Right kidney (tissue), 9 donors: ENCODE data around the gene NDUFB5.

Source experiments
- DNase-seq: peaks from one replicate; pipeline ENCODE4 v3.0.0-alpha.2; 2016
- long read RNA-seq, 8 donors: transcript quantifications; one replicate each; lab custom pipeline, GENCODE V29; 2026

The NDUFB5 gene
- long read RNA-seq, donor 1, full-length matches to known transcripts: 130 of 196 reads
- long read RNA-seq, donor 1, partial matches to known transcripts: 66 of 196 reads
- long read RNA-seq, donor 1, other reads (novel, unspliced or antisense): 0 of 196 reads
- long read RNA-seq, donor 2, full-length matches to known transcripts: 64 of 98 reads
- long read RNA-seq, donor 2, partial matches to known transcripts: 34 of 98 reads
- long read RNA-seq, donor 2, other reads (novel, unspliced or antisense): 0 of 98 reads
- long read RNA-seq, donor 3, full-length matches to known transcripts: 46 of 46 reads
- long read RNA-seq, donor 3, partial matches to known transcripts: 0 of 46 reads
- long read RNA-seq, donor 3, other reads (novel, unspliced or antisense): 0 of 46 reads
- long read RNA-seq, donor 4, full-length matches to known transcripts: 59 of 71 reads
- long read RNA-seq, donor 4, partial matches to known transcripts: 12 of 71 reads
- long read RNA-seq, donor 4, other reads (novel, unspliced or antisense): 0 of 71 reads
- long read RNA-seq, donor 5, full-length matches to known transcripts: 72 of 89 reads
- long read RNA-seq, donor 5, partial matches to known transcripts: 17 of 89 reads
- long read RNA-seq, donor 5, other reads (novel, unspliced or antisense): 0 of 89 reads
- long read RNA-seq, donor 6, full-length matches to known transcripts: 63 of 108 reads
- long read RNA-seq, donor 6, partial matches to known transcripts: 45 of 108 reads
- long read RNA-seq, donor 6, other reads (novel, unspliced or antisense): 0 of 108 reads
- long read RNA-seq, donor 7, full-length matches to known transcripts: 105 of 147 reads
- long read RNA-seq, donor 7, partial matches to known transcripts: 42 of 147 reads
- long read RNA-seq, donor 7, other reads (novel, unspliced or antisense): 0 of 147 reads
- long read RNA-seq, donor 8, full-length matches to known transcripts: 75 of 80 reads
- long read RNA-seq, donor 8, partial matches to known transcripts: 5 of 80 reads
- long read RNA-seq, donor 8, other reads (novel, unspliced or antisense): 0 of 80 reads

DNA sequence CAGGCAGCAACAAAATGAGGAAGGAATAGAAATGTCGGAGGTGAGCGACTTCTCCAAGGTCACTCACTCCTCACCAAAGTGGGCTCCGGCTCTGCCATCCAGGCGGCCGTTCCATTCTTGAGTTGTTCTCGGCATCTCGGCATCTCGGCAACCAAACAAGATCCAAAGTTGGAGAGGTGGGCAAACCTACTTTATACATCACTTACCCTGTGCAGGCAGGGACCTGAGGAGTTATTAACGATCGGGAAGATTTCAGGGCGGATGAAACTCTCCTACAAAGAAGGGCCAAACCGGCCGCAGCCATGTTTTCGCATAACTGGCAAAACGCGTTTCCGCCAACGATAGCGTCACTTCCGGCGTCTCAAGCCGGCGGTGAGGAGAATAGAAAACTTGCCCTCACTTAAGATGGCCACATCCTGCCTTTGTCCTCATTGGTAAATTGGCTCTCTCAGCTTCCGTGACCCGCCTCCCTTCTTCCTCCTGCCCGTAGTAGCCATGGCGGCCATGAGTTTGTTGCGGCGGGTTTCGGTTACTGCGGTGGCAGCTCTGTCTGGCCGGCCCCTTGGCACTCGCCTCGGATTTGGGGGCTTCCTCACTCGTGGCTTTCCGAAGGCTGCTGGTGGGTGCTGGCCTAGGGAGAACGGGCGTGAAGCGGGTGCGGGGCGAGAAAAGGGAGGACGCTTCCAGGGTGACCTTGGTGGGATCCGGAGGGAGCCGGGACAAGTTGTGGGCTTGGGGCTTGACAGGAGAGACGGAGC lies at the start of gene NDUFB5, which contains the start of gene MRPL47:
TSS of gene NDUFB5 (plus strand) at position 474 of the 758 bp plus-strand sequence. CDS start at position 496, 22 bp downstream.
TSS of gene MRPL47 (minus strand) at position 318 of the 758 bp plus-strand sequence. CDS start at position 304, 14 bp downstream.
- peak; percentile 89 for DNase-seq

GRCh38 chr3:179558742-179559364 lies 45.7 kb upstream of the NDUFB5 start:
- peak; percentile 18 for DNase-seq

GRCh38 chr3:179560791-179561190 lies 43.8 kb upstream of the NDUFB5 start:
- DNase-seq: no peak

GRCh38 chr3:179562591-179563270 lies 41.9 kb upstream of the NDUFB5 start, which contains the start of gene ACTL6A:
Gene ACTL6A, plus strand, starts transcription at chr3:179562926. Its CDS starts 167 bp downstream, at chr3:179563093.
- DNase-seq: peak; percentile 99

DNA sequence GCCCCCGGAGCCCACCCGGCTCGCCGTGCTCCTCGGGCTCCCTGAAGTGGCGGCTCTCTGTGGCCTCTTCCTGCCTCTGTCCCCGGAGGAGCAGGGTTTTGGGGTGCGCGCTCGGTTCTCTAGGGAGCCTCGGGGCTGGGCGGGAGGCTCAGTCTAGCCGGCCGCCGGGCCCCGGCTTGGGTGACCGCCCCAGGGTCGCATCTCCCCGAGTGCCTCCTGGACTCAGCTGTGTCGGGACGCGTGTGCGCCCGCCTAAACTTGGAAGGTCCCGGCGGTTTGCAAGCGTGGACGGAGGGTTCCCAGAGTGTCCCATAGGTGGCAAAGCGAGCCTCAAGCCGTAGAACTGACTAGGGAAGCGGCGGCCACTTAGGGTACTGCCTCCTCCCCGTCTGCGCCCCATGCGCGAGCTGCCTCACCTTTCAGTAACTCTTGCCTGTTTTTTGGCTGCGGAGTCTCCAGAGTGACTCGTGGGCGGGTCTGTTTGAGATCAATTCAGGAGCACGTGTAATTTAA lies 41.3 kb upstream of the NDUFB5 start:
- DNase-seq: peak; percentile 87

DNA sequence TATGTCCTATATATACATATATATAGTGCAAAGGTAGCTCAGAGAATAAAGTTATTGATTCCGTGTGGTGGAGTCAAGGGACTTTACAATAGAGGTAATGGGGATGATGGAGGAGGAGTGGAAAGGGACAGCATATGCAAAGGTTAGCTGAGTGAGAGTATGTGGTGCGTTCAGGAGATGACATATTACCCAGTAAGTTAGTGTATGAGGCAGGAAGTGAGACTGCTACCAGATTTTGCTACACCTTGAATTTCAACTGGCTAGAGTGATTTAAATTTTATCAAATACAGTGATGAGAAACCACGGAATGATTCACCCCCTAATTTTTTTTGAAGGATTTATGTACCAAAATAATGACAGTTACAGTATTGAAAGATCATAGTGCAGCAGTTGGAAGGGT lies 39.1 kb upstream of the NDUFB5 start:
- no peak for DNase-seq

DNA sequence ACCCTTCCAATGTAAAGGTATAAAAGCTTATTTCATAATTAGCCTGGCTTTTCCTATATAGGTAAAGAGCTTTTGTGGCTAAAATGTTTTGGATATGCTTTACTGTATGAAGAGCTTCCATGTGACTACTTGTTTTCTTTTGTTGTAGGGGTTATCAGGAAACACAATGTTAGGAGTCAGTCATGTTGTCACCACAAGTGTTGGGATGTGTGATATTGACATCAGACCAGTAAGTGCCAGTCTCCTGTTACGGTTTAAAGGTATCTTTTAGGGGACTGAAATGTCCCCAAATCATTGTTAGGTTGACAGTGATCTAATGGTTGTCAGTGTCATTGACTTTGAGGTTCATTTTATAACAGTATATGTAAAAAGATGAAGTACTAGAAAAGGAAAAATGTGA lies 23.6 kb upstream of the NDUFB5 start:
- DNase-seq: no peak

- DNase-seq: no peak
Measured at GRCh38 chr3:179589143-179589542, 15.5 kb upstream of the NDUFB5 start.

DNA sequence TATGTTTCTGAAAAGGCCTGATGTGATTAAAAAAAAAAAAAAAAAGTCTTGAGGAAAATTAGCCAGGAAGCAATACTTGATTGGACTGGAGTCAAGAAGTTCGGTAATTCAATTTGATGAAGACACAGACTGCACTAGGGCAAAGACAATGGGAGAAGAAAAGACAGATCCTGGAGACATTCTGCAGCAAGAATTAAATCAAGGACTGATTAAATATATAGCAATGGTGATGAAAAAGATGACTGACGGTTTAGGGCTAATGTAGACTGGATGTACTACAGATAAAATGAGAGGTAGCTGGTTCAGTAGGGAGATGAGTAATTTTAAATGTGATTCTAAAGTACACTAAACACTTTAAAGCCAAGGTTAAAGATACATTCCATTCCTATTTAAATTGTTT lies 13.9 kb upstream of the NDUFB5 start:
- DNase-seq: no peak

- DNase-seq: no peak
Measured at GRCh38 chr3:179591313-179591712, 13.3 kb upstream of the NDUFB5 start.

DNA sequence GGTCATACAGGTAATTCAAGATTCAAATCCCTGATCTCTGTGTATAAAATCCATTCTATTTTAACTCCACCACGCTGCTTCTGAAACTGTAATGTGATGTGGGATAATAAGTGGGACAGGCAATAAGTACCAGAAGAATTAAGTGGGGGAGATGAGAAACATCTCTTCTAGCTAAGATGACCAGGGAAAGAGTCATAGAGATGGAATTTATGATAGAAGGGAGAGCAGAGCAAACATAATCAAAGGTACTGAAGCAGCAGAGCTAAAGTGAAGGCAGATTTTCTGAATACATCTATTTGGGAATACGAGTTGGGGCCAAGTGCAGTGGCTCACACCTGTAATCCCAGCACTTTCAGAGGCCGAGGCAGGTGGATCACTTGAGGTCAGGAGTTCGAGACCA lies 5.1 kb upstream of the NDUFB5 start:
- no peak for DNase-seq

GRCh38 chr3:179603321-179603720 lies 1.3 kb upstream of the NDUFB5 start:
- no peak for DNase-seq

- DNase-seq: no peak
Measured at GRCh38 chr3:179603831-179604230, 763 bp upstream of the NDUFB5 start.

- no peak for DNase-seq
Measured at GRCh38 chr3:179606534-179607085, 2.0 kb downstream of the NDUFB5 start.

DNA sequence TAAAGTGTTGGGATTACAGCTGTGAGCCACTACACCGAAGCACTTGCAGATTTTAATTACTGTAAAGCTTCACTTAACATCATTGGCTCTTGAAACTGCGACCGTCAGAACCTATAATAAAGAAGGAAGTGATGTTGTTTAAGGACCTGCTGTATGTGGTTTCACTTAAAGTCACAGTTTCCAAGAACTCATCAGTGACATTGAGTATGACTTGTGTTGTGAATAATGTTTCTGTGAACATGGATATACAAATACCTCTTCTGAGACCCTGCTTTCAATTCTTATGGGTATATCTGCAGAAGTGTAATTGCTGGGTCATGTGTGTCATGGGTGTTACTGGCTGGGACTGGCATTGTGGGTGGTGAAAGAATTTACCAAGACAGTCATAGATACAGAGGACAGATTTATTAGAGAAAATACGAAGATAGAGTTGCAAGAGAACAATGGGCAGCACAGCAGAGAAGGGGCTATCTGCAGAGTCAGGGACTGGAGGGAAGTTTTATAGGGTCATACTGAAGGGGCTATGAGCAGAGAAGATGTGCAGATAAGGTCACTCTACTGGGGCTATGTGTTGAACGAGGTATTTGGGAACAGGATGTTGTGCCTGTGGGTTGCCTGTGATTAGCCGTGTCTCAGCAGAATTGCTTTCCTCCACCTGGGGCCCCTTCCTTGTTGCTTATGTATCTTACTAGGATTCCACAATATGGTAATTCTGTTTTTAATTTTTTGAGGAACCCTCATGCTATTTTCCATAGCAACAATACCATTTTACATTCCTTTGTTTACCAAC lies 4.5 kb downstream of the NDUFB5 start:
- DNase-seq: no peak

- DNase-seq: no peak
Measured at GRCh38 chr3:179610066-179610465, 5.5 kb downstream of the NDUFB5 start.

- DNase-seq: no peak
Measured at GRCh38 chr3:179613807-179614206, 9.2 kb downstream of the NDUFB5 start.

DNA sequence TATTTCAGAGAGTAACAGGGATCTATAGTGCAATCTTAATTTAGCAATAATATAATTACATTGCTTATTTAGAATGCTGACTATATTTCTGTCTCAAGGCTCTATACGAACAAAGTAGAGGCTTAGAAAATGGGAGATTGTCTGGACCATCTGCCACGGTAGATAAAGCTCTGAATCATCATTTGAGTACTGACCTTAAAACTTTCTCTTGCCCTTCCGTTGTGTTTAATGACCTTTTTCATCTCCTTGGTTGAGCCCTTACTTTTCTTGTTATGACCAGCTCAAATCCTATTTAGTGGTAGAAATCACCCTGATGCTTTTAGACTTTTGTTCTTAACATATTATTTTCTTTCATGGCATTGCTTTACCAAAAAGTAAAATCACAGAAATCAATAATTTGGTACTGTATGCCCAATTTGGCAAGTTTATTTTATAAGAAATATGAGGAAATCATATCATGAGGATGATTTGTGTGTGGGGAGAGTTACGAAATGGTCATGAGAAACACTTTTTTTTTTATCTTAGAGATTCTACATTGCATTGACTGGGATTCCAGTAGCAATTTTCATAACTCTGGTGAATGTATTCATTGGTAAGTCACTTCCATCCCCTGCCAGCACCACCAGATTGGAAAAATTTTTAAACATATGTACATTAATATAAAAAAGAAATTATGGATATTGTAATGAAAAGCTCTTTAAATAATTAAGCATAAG lies 11.0 kb downstream of the NDUFB5 start:
- DNase-seq: no peak

- no peak for DNase-seq
Measured at GRCh38 chr3:179622023-179622422, 17.4 kb downstream of the NDUFB5 start.
